HG02610 (cell line): ENCODE data around the gene MBD6.
"Not testable (repeated sequence)": the region's sequence is repeated elsewhere in the genome, so short reads cannot be mapped to it uniquely, and the experiment has no call there.

Experiments
- ATAC-seq: cut with Tn5 transposase; IDR thresholded peaks from one replicate; pipeline ENCODE4 v1.9.1; 2021; ENCODE audit warnings: mild to moderate bottlenecking, moderate library complexity; ENCODE audit not compliant: unreplicated experiment

Gene MBD6

GRCh38 chr12:57513677-57514076 is 8.9 kb upstream of the MBD6 start:
- not testable (repeated sequence) for ATAC-seq

GRCh38 chr12:57514246-57514645 is 8.4 kb upstream of the MBD6 start:
- not testable (repeated sequence) for ATAC-seq

GRCh38 chr12:57514720-57515407 is 7.8 kb upstream of the MBD6 start:
- ATAC-seq = no peak

- no peak for ATAC-seq
These were observed 7.2 kb upstream of the MBD6 start for GRCh38 chr12:57515408-57515933.

GRCh38 chr12:57515934-57516541 is 6.6 kb upstream of the MBD6 start:
- ATAC-seq = no peak

- ATAC-seq = no peak
These were observed 5.9 kb upstream of the MBD6 start for GRCh38 chr12:57516617-57517153.

- no peak for ATAC-seq
These were observed 5.4 kb upstream of the MBD6 start for GRCh38 chr12:57517187-57517586.

GRCh38 chr12:57517718-57518117 is 4.9 kb upstream of the MBD6 start:
- ATAC-seq = not testable (repeated sequence)

- ATAC-seq = no peak
These were observed 4.3 kb upstream of the MBD6 start for GRCh38 chr12:57518176-57518919.

- no peak for ATAC-seq
These were observed 3.5 kb upstream of the MBD6 start for GRCh38 chr12:57518920-57519795.

- peak; percentile 0 for ATAC-seq
These were observed 2.9 kb upstream of the MBD6 start for GRCh38 chr12:57519796-57520052.

GRCh38 chr12:57520053-57520818 is 2.4 kb upstream of the MBD6 start, which contains the start of gene DDIT3:
Gene DDIT3, minus strand, starts transcription at chr12:57520514. Its CDS starts 3,108 bp downstream, at chr12:57517406.
- peak; percentile 68 for ATAC-seq

GRCh38 chr12:57521525-57522010 is 1.1 kb upstream of the MBD6 start:
- no peak for ATAC-seq

- ATAC-seq = no peak
These were observed 472 bp downstream of the MBD6 start for GRCh38 chr12:57522887-57523705.

- ATAC-seq = no peak
These were observed 1.3 kb downstream of the MBD6 start for GRCh38 chr12:57523706-57524614.

- ATAC-seq = no peak
These were observed 2.4 kb downstream of the MBD6 start for GRCh38 chr12:57524814-57525614.
